Pancreas (tissue), 10 donors: ENCODE results near the gene LDAF1. TPM values are rescaled to one million over a fixed set of nuclear protein-coding genes. Genes with fewer than 3 reads are reported as not detected.

Experiments used
- ATAC-seq, 4 donors: fragments of 200-7000 bp; cut with Tn5 transposase; one replicate each; pipeline versions ENCODE4 v1.8.0 to v1.9.1; 2020; ENCODE audit warnings: mild to moderate bottlenecking in 4 of 4, moderate library complexity in 4 of 4
- DNase-seq, 6 donors: peaks; one replicate each; pipeline ENCODE4 v3.0.0-alpha.2; 2020
- FAIRE-seq: peaks from 2 replicates; lab custom pipeline; 2012; peaks lifted over from hg19 to GRCh38; lab: Jason Lieb, UNC
- H3K27ac ChIP-seq, 4 donors: fragments of 200-600 bp; sonication (generic); 1 replicate in 3 of 4; 2 replicates in 1 of 4; pipeline versions ENCODE4 v1.5.0 to v1.8.0; 2020
- H3K27me3 ChIP-seq, 4 donors: fragments of 200-600 bp; one replicate each; pipeline ENCODE4 v1.8.0; 2021
- H3K36me3 ChIP-seq, 3 donors: fragments of 200-600 bp; sonication (generic) in 1 of 3; one replicate each; pipeline versions ENCODE4 v1.5.0 to v1.8.0; 2020 to 2021
- H3K4me1 ChIP-seq, 3 donors: fragments of 200-600 bp; one replicate each; pipeline ENCODE4 v1.8.0; 2021
- H3K4me3 ChIP-seq, 4 donors: fragments of 200-600 bp; sonication (generic) in 2 of 4; one replicate each; pipeline versions ENCODE4 v1.5.0 to v1.8.0; 2020 to 2021
- H3K9me3 ChIP-seq, 4 donors: fragments of 200-600 bp; one replicate each; pipeline ENCODE4 v1.8.0; 2021
- CTCF ChIP-seq, 4 donors: fragments of 200-600 bp; sonication (generic) in 3 of 4; IDR thresholded peaks; one replicate each; pipeline versions ENCODE4 v1.5.0 to v1.8.0; 2021; ENCODE audit warnings: antibody characterized with exemption in 4 of 4
- WGBS, 2 donors: extraction: QIAGEN DNeasy Blood & Tissue Kit; methylation state at CpG; one replicate each; pipeline ENCODE4 v1.1.7; 2013; 5-methylcytosine and 5-hydroxymethylcytosine counted together
- intact Hi-C, 3 donors: fragments of 100-400 bp; cut with DNase I; formaldehyde crosslinking; loops; one replicate each; pipeline versions ENCODE4 v1.11.1 to v1.14.2; 2022
- polyA plus RNA-seq, 2 donors: library from polyadenylated mRNA; stranded (reverse); fragments of 200-250 nt; gene quantifications; one replicate each; pipeline ENCODE4 v1.2.3, GENCODE V29; 2013
- total RNA-seq, 6 donors: library from RNA; stranded (reverse); fragmentation: NEBNext Ultra II Directional in 4 of 6; extraction: Animal tissue kit (Norgen Biotek cat#: 25700) in 4 of 6; gene quantifications; one replicate each; pipeline versions ENCODE4 v1.2.1 to v1.2.4, GENCODE V29; 2021 to 2023
- donor health status: healthy with polysubstance abuse.
- donor health status: DM: no; HTN: no; CAD: no; lungs with moderate emphysema.
- donor health status: DM: no; HTN: no; CAD: no.
- donor health status: control.
- donor health status: control.
- donor health status: Bipolar disorder and iron deficiency.
- donor health status: DM: yes; HTN: yes; CAD: no.
- donor health status: DM: no; HTN: no; CAD: no.
- donor health status: DM: no; HTN: no; CAD: no.
- donor health status: DM: yes; HTN: yes; CAD: no.

The LDAF1 gene
- total and polyA plus RNA-seq, 8 donors: 5.1 to 21.9 (median 12.0) TPM

GRCh38 chr16:21161211-21161610 is 2.7 kb downstream of the LDAF1 start:
- no peaks in the 10 kb centered on the region for H3K9me3 ChIP-seq
- H3K4me1 ChIP-seq: peaks cover 15 to 30% (median 19%) of the 10 kb centered on the region in 3 donors
- TF ChIP-seq CTCF (IDR thresholded peaks at IDR 0.05): no peak
- FAIRE-seq (no peak), DNase-seq (no peak), ATAC-seq (no peak)
- no peak overlapping the region for H3K4me3 ChIP-seq
- no peaks in the 10 kb centered on the region for H3K36me3 ChIP-seq
- no peaks in the 10 kb centered on the region for H3K27me3 ChIP-seq
- intact Hi-C loops: no loop called here
- H3K27ac ChIP-seq: no peak overlapping the region
- WGBS, 2 donors: 54 to 64% methylated on average over 2 of the region's 2 CpGs

- FAIRE-seq (no peak), ATAC-seq (peak in 2 of 4 donors; percentile 33 to 48), DNase-seq (peak in 2 of 6 donors; percentile 25 to 46)
- intact Hi-C loops: no loop called here
- WGBS, 2 donors: 12% methylated on average over 7 of the region's 7 CpGs
- H3K27me3 ChIP-seq: no peaks in the 10 kb centered on the region
- H3K4me3 ChIP-seq: no peak overlapping the region
- no peaks in the 10 kb centered on the region for H3K9me3 ChIP-seq
- no peak for TF ChIP-seq CTCF (IDR thresholded peaks at IDR 0.05)
- peaks cover 15 to 30% (median 19%) of the 10 kb centered on the region in 3 donors for H3K4me1 ChIP-seq
- H3K36me3 ChIP-seq: no peaks in the 10 kb centered on the region
- H3K27ac ChIP-seq: peak overlapping the region in 2 of 4 donors; percentile 14 to 36
These were observed 4.2 kb downstream of the LDAF1 start for GRCh38 chr16:21162661-21163151.

DNA sequence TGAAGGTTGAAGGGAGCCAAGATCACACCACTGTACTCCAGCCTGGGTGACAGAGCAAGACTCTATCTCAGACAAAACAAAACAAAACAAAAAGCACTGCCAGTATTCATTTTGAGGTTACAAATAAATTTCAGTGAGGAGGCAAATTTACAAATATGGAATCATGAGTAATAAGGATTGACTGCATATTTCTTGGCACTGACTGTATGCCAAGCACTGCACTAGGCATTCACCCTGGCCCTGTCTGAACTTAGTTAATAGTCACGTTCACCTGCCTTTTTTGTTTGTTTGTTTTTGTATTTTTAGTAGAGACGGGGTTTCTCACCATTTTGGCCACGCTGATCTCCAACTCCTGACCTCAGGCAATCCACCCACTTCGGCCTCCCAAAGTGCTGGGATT is 5.1 kb downstream of the LDAF1 start:
- 65 to 72% methylated on average over 4 of the region's 4 CpGs for WGBS, 2 donors
- DNase-seq (no peak), FAIRE-seq (no peak), ATAC-seq (no peak)
- no peak for TF ChIP-seq CTCF (IDR thresholded peaks at IDR 0.05)
- Histone ChIP-seq H3K27me3 (no peaks in the 10 kb centered on the region), H3K9me3 (no peaks in the 10 kb centered on the region), H3K4me1 (peaks cover 15 to 26% (median 19%) of the 10 kb centered on the region in 3 donors), H3K27ac (no peak overlapping the region), H3K36me3 (no peaks in the 10 kb centered on the region), H3K4me3 (no peak overlapping the region)
- intact Hi-C loops: no loop called here

- 87 to 91% methylated on average over 7 of the region's 7 CpGs for WGBS, 2 donors
- no peaks in the 10 kb centered on the region for H3K27me3 ChIP-seq
- FAIRE-seq (no peak), DNase-seq (no peak), ATAC-seq (peak in 2 of 4 donors; percentile 39 to 51)
- no peak for TF ChIP-seq CTCF (IDR thresholded peaks at IDR 0.05)
- intact Hi-C loops: no loop called here
- H3K9me3 ChIP-seq: no peaks in the 10 kb centered on the region
- H3K4me3 ChIP-seq: no peak overlapping the region
- no peak overlapping the region for H3K27ac ChIP-seq
- H3K4me1 ChIP-seq: peaks cover 15 to 26% (median 19%) of the 10 kb centered on the region in 3 donors
- no peaks in the 10 kb centered on the region for H3K36me3 ChIP-seq
These were observed 6.2 kb downstream of the LDAF1 start for GRCh38 chr16:21164521-21165168.

GRCh38 chr16:21166561-21166961 is 8.1 kb downstream of the LDAF1 start:
- no peak for TF ChIP-seq CTCF (IDR thresholded peaks at IDR 0.05)
- H3K27me3 ChIP-seq: no peaks in the 10 kb centered on the region
- no peak overlapping the region for H3K4me3 ChIP-seq
- peaks cover 0 to 12% (median 0%) of the 10 kb centered on the region in 3 donors for H3K36me3 ChIP-seq
- 91 to 95% methylated on average over 9 of the region's 9 CpGs for WGBS, 2 donors
- intact Hi-C loops: no loop called here
- DNase-seq (no peak), ATAC-seq (no peak), FAIRE-seq (no peak)
- H3K27ac ChIP-seq: no peak overlapping the region
- H3K9me3 ChIP-seq: no peaks in the 10 kb centered on the region
- H3K4me1 ChIP-seq: peaks cover 11 to 15% (median 13%) of the 10 kb centered on the region in 3 donors
